Breast epithelium (tissue), 3 donors: ENCODE results near the gene ABTB2.

Source experiments
- CTCF ChIP-seq, 3 donors: fragments of 450-650 bp; IDR thresholded peaks; one replicate each; pipeline ENCODE4 v1.5.1; 2016 to 2017; ENCODE audit warnings: antibody characterized with exemption in 3 of 3, mild to moderate bottlenecking in 3 of 3, moderate library complexity in 3 of 3
- POLR2A ChIP-seq: fragments of 450-650 bp; IDR thresholded peaks from one replicate; pipeline ENCODE4 v1.6.1; 2016; ENCODE audit warnings: antibody characterized with exemption, mild to moderate bottlenecking, moderate library complexity

GRCh38 chr11:34232807-34233206 lies 125.0 kb downstream of the ABTB2 start:
- no peak for TF ChIP-seq POLR2A
- no peak for TF ChIP-seq CTCF (IDR thresholded peaks at IDR 0.05)
